HG02938 (cell line): ENCODE data around the gene XRRA1.

Experiments
- ATAC-seq: cut with Tn5 transposase; IDR thresholded peaks from one replicate; pipeline ENCODE4 v1.9.1; 2021; ENCODE audit warnings: mild to moderate bottlenecking, moderate library complexity; ENCODE audit not compliant: unreplicated experiment

The XRRA1 gene

GRCh38 chr11:74950374-74950969 lies 1.6 kb upstream of the XRRA1 start:
- ATAC-seq, result no peak

DNA sequence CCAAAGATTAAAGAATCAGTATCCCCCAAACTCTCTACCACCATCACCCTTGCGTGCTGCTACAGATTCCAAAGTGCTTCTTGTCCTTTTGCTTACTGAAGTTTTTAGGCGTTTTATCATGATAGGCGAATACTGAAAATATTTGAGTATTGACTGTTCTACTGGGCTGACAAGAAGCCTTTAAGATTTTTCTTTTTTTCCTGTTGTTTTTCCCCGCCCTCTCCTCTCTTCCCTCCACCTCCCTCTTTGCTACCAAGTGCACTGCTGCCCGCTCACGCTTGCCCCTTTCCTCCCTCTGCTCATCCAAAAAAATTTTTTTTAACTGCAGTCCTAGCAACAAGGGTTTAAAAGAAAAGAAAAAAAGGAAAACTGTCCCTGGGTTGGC lies 854 bp upstream of the XRRA1 start:
- ATAC-seq, result no peak

DNA sequence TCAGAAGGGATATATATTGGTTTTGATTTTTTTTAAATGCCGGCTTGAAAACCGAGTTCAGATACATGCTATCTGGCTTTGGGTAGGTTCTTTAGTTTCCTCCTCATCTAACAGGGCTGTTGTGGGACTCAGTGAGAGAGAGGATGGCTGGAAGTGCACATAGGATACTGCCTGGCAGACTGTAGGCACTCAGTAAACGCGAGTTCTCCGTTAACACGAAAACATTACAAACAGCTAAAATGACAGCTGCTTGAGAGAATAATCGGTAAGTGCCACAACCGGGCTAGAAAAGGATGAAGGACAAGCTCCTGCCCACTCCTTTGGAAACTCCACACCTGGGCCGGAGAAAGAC lies 369 bp downstream of the XRRA1 start:
- ATAC-seq, result peak; percentile 15

DNA sequence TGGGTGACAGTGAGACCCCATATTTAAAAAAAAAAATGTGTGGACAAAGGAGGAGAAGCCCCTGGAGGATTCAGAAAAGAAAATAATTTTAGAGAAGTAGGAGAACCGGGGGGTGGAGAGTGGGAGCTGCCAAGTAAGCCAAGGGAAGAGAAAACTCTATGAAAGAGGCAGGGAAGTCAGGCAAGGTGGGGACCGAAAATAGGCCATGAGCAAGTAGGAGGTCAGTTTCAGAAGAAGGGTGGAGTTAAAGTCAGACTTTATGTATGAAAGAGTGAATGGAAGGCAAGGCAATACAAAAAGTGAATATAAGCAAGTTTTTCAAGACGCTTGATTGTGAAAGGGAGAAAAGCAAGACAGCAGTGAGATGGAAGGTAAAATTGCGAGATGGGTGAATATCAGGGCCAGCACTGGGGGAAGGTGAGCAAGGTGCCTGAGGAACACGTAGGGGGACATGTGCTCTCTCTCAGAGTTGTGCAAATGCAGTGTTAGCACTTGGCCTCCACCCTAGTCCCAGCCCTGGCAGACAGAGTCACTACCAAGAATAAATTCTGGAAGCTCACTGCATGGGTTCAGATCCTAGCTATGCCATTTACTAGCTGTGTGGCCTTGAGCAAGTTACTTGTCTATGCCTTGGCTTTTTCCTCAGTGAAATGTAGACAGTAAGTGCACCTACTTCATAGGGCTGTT lies 6.7 kb downstream of the XRRA1 start:
- ATAC-seq, result no peak

DNA sequence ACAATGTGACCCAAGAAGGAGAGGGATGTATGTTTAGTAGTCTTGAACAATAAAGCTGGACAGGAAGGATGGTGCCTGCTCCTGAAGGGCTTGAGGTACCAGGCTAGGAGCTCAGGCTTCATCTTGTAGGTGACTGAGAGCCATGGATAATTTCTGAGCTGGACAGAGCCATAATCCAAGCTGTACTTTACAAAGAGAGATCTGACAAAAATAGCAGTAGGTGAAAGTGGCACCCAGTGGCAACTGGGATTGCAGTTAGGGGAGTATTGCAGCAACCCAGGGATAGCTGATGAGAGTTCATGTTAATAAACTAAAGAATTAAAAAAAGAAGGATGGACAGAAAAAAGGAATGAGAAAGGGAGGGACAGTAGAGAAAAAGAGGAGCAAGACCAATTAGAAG lies 7.4 kb downstream of the XRRA1 start:
- ATAC-seq, result no peak

GRCh38 chr11:74937696-74938475 lies 11.0 kb downstream of the XRRA1 start:
- ATAC-seq, result no peak

GRCh38 chr11:74936976-74937375 lies 11.9 kb downstream of the XRRA1 start:
- ATAC-seq, result no peak

- ATAC-seq, result no peak
These were observed 12.8 kb downstream of the XRRA1 start for GRCh38 chr11:74936087-74936486.

DNA sequence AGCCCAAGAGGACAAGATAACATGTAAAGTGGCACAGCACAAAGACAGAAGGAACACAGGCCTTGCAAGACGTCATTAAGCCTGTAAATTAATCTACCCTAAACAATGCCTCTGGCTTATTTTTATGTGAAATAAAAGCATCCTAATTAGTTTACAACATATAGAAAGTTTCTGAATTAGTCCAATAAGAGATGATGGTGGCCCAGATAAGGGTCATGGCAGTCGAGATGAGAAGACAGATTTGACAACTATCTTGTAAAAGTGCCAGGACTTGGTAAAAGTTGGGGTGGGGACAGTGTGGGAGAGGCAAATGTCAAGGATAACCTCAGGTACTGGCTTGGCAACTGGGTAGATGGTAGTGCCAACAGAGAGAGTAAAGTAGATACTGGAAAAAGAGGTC lies 13.6 kb downstream of the XRRA1 start:
- ATAC-seq, result no peak

- ATAC-seq, result no peak
These were observed 15.1 kb downstream of the XRRA1 start for GRCh38 chr11:74933765-74934164.

DNA sequence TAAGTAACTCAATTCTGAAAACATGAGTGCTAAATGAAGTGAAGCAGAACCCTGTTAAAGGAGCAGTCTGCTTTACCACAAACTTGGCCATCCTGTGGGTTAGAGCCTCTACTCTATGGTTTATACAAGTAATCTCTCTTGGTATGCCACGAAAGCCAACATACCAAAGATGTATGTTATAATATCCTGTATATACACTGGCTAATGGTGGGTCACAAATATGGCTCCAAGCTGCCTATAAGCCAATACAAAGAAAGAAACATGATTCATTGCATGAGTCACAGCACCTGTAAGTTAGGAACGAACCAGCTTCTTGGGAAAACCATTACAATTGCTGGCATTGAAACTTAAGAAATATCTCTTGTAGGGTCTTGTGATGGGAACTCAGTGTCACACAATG lies 16.1 kb downstream of the XRRA1 start:
- no peak for ATAC-seq

DNA sequence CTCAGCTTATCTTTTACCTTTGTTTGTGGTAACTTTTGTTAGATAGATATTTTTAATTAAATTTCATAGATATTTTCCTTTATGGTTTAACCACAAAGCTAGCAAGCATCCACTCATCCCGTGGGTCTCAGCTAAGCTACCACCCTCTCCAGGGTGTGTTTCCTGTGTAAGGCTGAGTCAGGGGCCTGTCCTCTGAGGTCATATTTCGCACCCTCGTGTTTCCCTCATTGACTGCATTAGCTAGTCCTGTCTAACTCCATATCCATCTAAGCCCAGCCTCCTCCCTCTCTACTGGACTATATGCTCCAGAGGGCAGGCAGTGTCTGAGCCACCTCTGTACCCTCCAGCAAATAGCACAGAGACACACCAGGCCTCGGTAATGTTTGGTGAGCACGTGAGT lies 16.7 kb downstream of the XRRA1 start:
- ATAC-seq, result no peak

DNA sequence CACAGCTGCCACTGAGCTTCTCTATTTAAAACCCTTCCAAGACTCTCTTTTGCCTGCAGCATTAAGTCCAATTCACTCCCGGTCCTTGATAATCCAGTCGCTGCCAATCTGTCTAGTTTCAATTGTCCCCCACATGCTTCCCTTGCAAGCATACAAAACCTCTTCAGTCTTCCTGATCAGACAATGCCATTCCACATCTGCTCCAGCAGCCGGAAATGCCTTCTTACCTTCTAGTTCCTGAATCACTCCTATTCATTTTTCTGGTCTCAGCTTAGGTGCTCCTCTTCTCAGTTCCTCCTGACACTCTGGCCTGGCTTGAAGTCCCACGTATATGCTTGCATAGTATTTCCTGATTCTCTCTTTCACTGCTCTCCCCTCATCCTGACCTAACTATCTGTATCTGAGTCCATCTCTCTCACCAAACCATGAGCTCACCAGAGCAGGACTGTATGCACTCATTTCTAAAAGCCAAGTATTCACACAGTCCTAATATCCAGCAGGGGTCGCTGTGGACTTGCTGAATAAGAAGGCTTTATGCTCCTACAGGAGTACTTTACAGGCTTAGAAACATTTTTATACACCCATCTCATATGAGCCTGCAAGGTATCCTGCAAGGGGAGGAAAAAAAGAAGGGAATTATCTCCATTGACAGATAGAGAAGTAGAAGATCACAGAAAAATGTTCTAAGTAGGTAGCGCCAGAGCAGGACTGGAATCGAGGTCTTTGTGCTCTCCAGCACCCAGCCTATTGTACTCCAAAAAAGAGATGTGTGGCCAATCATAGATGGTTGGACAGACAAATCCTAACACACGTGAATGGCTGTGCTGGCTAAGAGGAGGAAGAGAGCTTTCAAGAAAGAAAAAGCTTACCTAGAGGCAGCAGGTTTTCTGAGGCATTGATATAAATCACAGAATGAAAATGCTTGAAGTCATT lies 19.2 kb downstream of the XRRA1 start:
- no peak for ATAC-seq

- no peak for ATAC-seq
These were observed 21.4 kb downstream of the XRRA1 start for GRCh38 chr11:74927496-74927895.

DNA sequence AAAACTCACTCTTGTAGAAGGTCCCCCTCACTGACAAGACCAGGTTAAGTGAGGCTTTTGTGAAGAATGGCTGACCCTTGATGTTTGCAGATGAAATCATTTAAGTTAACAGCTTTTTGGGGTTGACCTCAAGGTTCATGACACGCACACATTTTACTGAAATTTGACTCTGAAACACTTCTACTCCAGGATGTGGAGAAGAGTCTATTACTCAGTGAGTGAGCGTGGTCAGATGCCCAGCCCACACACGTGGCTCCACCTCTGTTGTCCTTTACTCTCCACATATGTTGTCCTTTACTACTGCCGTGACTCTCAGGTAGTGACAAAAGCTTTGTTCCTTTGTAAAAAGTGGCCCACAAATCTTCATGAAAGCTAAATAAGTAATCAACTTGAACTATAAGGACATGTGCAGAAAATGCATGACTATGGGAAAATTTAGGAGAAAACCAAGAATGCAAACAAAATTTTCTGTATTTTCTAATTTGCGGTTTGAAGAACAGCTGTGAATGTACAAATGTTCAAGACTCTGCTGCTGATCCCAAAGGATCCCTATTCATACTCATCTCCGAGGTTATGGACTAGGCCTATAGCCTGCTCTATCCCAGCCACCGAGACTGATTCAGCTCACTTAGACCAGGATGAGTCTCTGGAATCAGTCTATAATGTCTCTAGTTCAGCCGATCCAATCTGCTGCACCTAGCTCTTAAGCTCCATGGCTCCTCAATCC lies 22.4 kb downstream of the XRRA1 start:
- no peak for ATAC-seq

GRCh38 chr11:74925281-74925680 lies 23.6 kb downstream of the XRRA1 start:
- ATAC-seq, result no peak

GRCh38 chr11:74923125-74923524 lies 25.8 kb downstream of the XRRA1 start:
- no peak for ATAC-seq

- ATAC-seq, result no peak
These were observed 39.1 kb downstream of the XRRA1 start for GRCh38 chr11:74909812-74910211.

GRCh38 chr11:74909385-74909784 lies 39.5 kb downstream of the XRRA1 start:
- no peak for ATAC-seq

- ATAC-seq, result no peak
These were observed 43.6 kb downstream of the XRRA1 start for GRCh38 chr11:74905326-74905725.

GRCh38 chr11:74902342-74902741 lies 46.5 kb downstream of the XRRA1 start:
- no peak for ATAC-seq
